ENCODE results near the gene VCAM1. TPM values are rescaled to one million over a fixed set of nuclear protein-coding genes. Genes with fewer than 3 reads are reported as not detected.
"Not testable (repeated sequence)": the region's sequence is repeated elsewhere in the genome, so short reads cannot be mapped to it uniquely, and the experiment has no call there.

VCAM1 gene
- total and polyA plus RNA-seq, 4 experiments from 2014 or later = not detected

GRCh38 chr1:100775483-100775882 lies 55.9 kb downstream of the VCAM1 start:
- Histone ChIP-seq H3K27ac (ENCODE audit: low read depth, low read length) (no peak overlapping the region), H3K9me3 (ENCODE audit: control insufficient read depth in 1 of 2, low read length in 2 of 2) (no peaks in the 10 kb centered on the region), H3K27me3 (ENCODE audit: insufficient read depth, low read length) (no peaks in the 10 kb centered on the region), H3K4me3 (ENCODE audit: low read length in 2 of 2) (no peak overlapping the region), H3K36me3 (ENCODE audit: insufficient read depth, low read length) (no peaks in the 10 kb centered on the region), H3K4me1 (ENCODE audit: insufficient read depth, low read length) (no peaks in the 10 kb centered on the region)
- POLR2A ChIA-PET (ENCODE audit: partially characterized antibody) = no interaction called here
- intact Hi-C loops (cut with micrococcal nuclease) = no loop called here
- Mint-ChIP-seq H3K4me3 (no peak overlapping the region), H3K9me3 (peaks cover 0 to 14% (median under 1%) of the 10 kb centered on the region in 8 donors), H3K4me1 (no peaks in the 10 kb centered on the region), H3K27ac (no peak overlapping the region), H3K27me3 (peaks cover 6 to 13% of the 10 kb centered on the region in 2 donors), H3K36me3 (no peaks in the 10 kb centered on the region)
- CTCF ChIA-PET (ENCODE audit: partially characterized antibody) = no interaction called here
- DNase-seq = no peak

- H3K27me3 Mint-ChIP-seq = peaks cover 6 to 10% of the 10 kb centered on the region in 2 donors
- Histone ChIP-seq H3K27ac (ENCODE audit: low read depth, low read length) (no peak overlapping the region), H3K4me1 (ENCODE audit: insufficient read depth, low read length) (no peaks in the 10 kb centered on the region), H3K9me3 (ENCODE audit: control insufficient read depth in 1 of 2, low read length in 2 of 2) (peaks cover 0 to 2% of the 10 kb centered on the region in 2 donors), H3K4me3 (ENCODE audit: low read length in 2 of 2) (no peak overlapping the region), H3K36me3 (ENCODE audit: insufficient read depth, low read length) (no peaks in the 10 kb centered on the region), H3K27me3 (ENCODE audit: insufficient read depth, low read length) (no peaks in the 10 kb centered on the region)
- peaks cover 4 to 27% (median 8%) of the 10 kb centered on the region in 8 donors for H3K9me3 Mint-ChIP-seq
- intact Hi-C loops (cut with micrococcal nuclease) = no loop called here
- no peak overlapping the region for H3K27ac Mint-ChIP-seq
- DNase-seq = no peak
- ChIA-PET CTCF (ENCODE audit: partially characterized antibody) (no interaction called here), POLR2A (ENCODE audit: partially characterized antibody) (no interaction called here)
- peaks cover 0 to 5% of the 10 kb centered on the region in 2 donors for H3K36me3 Mint-ChIP-seq
- H3K4me3 Mint-ChIP-seq = no peak overlapping the region
- H3K4me1 Mint-ChIP-seq = no peaks in the 10 kb centered on the region
Observed at GRCh38 chr1:100778748-100779147, 59.2 kb downstream of the VCAM1 start.

- H3K4me1 ChIP-seq (ENCODE audit: insufficient read depth, low read length) = no peaks in the 10 kb centered on the region
- H3K27ac ChIP-seq (ENCODE audit: low read depth, low read length) = no peak overlapping the region
- Mint-ChIP-seq H3K4me1 (peaks cover 0 to 3% (median 0%) of the 10 kb centered on the region in 4 donors), H3K27ac (no peak overlapping the region), H3K27me3 (peaks cover 12 to 13% of the 10 kb centered on the region in 2 donors), H3K36me3 (peaks cover 0 to 5% of the 10 kb centered on the region in 2 donors), H3K9me3 (peaks cover 4 to 27% (median 8%) of the 10 kb centered on the region in 8 donors), H3K4me3 (no peak overlapping the region)
- H3K4me3 ChIP-seq (ENCODE audit: low read length in 2 of 2) = no peak overlapping the region
- H3K9me3 ChIP-seq (ENCODE audit: control insufficient read depth in 1 of 2, low read length in 2 of 2) = peaks cover 0 to 2% of the 10 kb centered on the region in 2 donors
- H3K36me3 ChIP-seq (ENCODE audit: insufficient read depth, low read length) = no peaks in the 10 kb centered on the region
- CTCF ChIA-PET (ENCODE audit: partially characterized antibody) = no interaction called here
- no peaks in the 10 kb centered on the region for H3K27me3 ChIP-seq (ENCODE audit: insufficient read depth, low read length)
- DNase-seq = no peak
- POLR2A ChIA-PET (ENCODE audit: partially characterized antibody) = no interaction called here
- intact Hi-C loops (cut with micrococcal nuclease) = no loop called here
Observed at GRCh38 chr1:100780814-100781213, 61.3 kb downstream of the VCAM1 start.

DNA sequence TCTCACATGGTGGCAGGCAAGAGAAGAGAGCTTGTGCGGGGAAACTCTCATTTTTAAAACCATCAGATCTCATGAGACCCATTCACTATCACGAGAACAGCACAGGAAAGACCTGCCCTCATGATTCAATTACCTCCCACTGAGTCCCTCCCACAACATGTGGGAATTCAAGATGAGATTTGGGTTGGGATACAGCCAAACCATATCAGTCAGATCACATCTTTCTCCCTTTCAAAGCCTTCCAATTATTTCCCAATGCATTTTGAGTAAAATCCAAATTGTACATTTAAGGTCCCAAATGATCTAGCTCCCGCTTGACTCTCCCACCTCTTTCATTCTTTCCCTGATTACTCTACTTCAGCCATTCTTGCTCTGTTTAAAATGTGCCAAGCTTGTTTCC lies 62.2 kb downstream of the VCAM1 start:
- H3K36me3 ChIP-seq (ENCODE audit: insufficient read depth, low read length); DNase-seq; POLR2A ChIA-PET (ENCODE audit: partially characterized antibody); H3K9me3 ChIP-seq (ENCODE audit: control insufficient read depth in 1 of 2, low read length in 2 of 2); H3K4me1 ChIP-seq (ENCODE audit: insufficient read depth, low read length); CTCF ChIA-PET (ENCODE audit: partially characterized antibody); H3K27me3 ChIP-seq (ENCODE audit: insufficient read depth, low read length); intact Hi-C loops (cut with micrococcal nuclease); H3K4me3 ChIP-seq (ENCODE audit: low read length in 2 of 2); H3K36me3 Mint-ChIP-seq; H3K27ac ChIP-seq (ENCODE audit: low read depth, low read length); H3K4me1 Mint-ChIP-seq: not testable (repeated sequence)
- H3K4me3 Mint-ChIP-seq = peak overlapping the region in 1 of 8 donors; percentile 28
- peaks cover 12 to 13% of the 10 kb centered on the region in 2 donors for H3K27me3 Mint-ChIP-seq
- peaks cover 4 to 27% (median 8%) of the 10 kb centered on the region in 8 donors for H3K9me3 Mint-ChIP-seq
- peak overlapping the region in 1 of 7 donors; percentile 75 for H3K27ac Mint-ChIP-seq

GRCh38 chr1:100782473-100783039 lies 63.0 kb downstream of the VCAM1 start:
- CTCF ChIA-PET (ENCODE audit: partially characterized antibody) = no interaction called here
- no peak overlapping the region for H3K4me3 ChIP-seq (ENCODE audit: low read length in 2 of 2)
- Mint-ChIP-seq H3K4me3 (no peak overlapping the region), H3K4me1 (peaks cover 0 to 3% (median 0%) of the 10 kb centered on the region in 4 donors), H3K9me3 (peaks cover 4 to 27% (median 8%) of the 10 kb centered on the region in 8 donors), H3K27me3 (peaks cover 10 to 13% of the 10 kb centered on the region in 2 donors), H3K27ac (no peak overlapping the region), H3K36me3 (peaks cover 0 to 5% of the 10 kb centered on the region in 2 donors)
- peaks cover 0 to 2% of the 10 kb centered on the region in 2 donors for H3K9me3 ChIP-seq (ENCODE audit: control insufficient read depth in 1 of 2, low read length in 2 of 2)
- no peaks in the 10 kb centered on the region for H3K36me3 ChIP-seq (ENCODE audit: insufficient read depth, low read length)
- DNase-seq = no peak
- intact Hi-C loops (cut with micrococcal nuclease) = no loop called here
- H3K27ac ChIP-seq (ENCODE audit: low read depth, low read length) = no peak overlapping the region
- H3K27me3 ChIP-seq (ENCODE audit: insufficient read depth, low read length) = no peaks in the 10 kb centered on the region
- POLR2A ChIA-PET (ENCODE audit: partially characterized antibody) = no interaction called here
- H3K4me1 ChIP-seq (ENCODE audit: insufficient read depth, low read length) = no peaks in the 10 kb centered on the region

GRCh38 chr1:100785470-100786052 lies 66.0 kb downstream of the VCAM1 start:
- intact Hi-C loops (cut with micrococcal nuclease) = no loop called here
- Histone ChIP-seq H3K4me1 (ENCODE audit: insufficient read depth, low read length) (no peaks in the 10 kb centered on the region), H3K36me3 (ENCODE audit: insufficient read depth, low read length) (no peaks in the 10 kb centered on the region), H3K4me3 (ENCODE audit: low read length in 2 of 2) (no peak overlapping the region), H3K27ac (ENCODE audit: low read depth, low read length) (no peak overlapping the region), H3K9me3 (ENCODE audit: control insufficient read depth in 1 of 2, low read length in 2 of 2) (peaks cover 0 to 2% of the 10 kb centered on the region in 2 donors), H3K27me3 (ENCODE audit: insufficient read depth, low read length) (no peaks in the 10 kb centered on the region)
- no peak overlapping the region for H3K27ac Mint-ChIP-seq
- peaks cover 0 to 3% (median 0%) of the 10 kb centered on the region in 4 donors for H3K4me1 Mint-ChIP-seq
- no peak overlapping the region for H3K4me3 Mint-ChIP-seq
- ChIA-PET CTCF (ENCODE audit: partially characterized antibody) (no interaction called here), POLR2A (ENCODE audit: partially characterized antibody) (no interaction called here)
- peaks cover 0 to 16% (median 8%) of the 10 kb centered on the region in 8 donors for H3K9me3 Mint-ChIP-seq
- no peak for DNase-seq
- H3K36me3 Mint-ChIP-seq = peaks cover 0 to 5% of the 10 kb centered on the region in 2 donors
- H3K27me3 Mint-ChIP-seq = peaks cover 10 to 14% of the 10 kb centered on the region in 2 donors

- Histone ChIP-seq H3K36me3 (ENCODE audit: insufficient read depth, low read length) (no peaks in the 10 kb centered on the region), H3K27ac (ENCODE audit: low read depth, low read length) (no peak overlapping the region), H3K4me3 (ENCODE audit: low read length in 2 of 2) (no peak overlapping the region), H3K9me3 (ENCODE audit: control insufficient read depth in 1 of 2, low read length in 2 of 2) (peaks cover 0 to 2% of the 10 kb centered on the region in 2 donors), H3K27me3 (ENCODE audit: insufficient read depth, low read length) (no peaks in the 10 kb centered on the region), H3K4me1 (ENCODE audit: insufficient read depth, low read length) (no peaks in the 10 kb centered on the region)
- Mint-ChIP-seq H3K4me1 (peaks cover 0 to 3% (median 0%) of the 10 kb centered on the region in 4 donors), H3K9me3 (peaks cover 0 to 7% (median 4%) of the 10 kb centered on the region in 8 donors), H3K27me3 (peaks cover 9 to 15% of the 10 kb centered on the region in 2 donors), H3K36me3 (peaks cover 0 to 4% of the 10 kb centered on the region in 2 donors), H3K4me3 (no peak overlapping the region), H3K27ac (no peak overlapping the region)
- ChIA-PET CTCF (ENCODE audit: partially characterized antibody) (no interaction called here), POLR2A (ENCODE audit: partially characterized antibody) (no interaction called here)
- DNase-seq = no peak
- intact Hi-C loops (cut with micrococcal nuclease) = no loop called here
Observed at GRCh38 chr1:100786870-100787269, 67.3 kb downstream of the VCAM1 start.
